ENCODE data around the gene LAD1. TPM values are rescaled to one million over a fixed set of nuclear protein-coding genes. Genes with fewer than 3 reads are reported as not detected.

Gene LAD1
- total and polyA plus RNA-seq, 9 of the 15 experiments (the other 6 are each of a cell fraction or from before 2014, with no cell fraction given) = 0.31 TPM; not detected in 8

DNA sequence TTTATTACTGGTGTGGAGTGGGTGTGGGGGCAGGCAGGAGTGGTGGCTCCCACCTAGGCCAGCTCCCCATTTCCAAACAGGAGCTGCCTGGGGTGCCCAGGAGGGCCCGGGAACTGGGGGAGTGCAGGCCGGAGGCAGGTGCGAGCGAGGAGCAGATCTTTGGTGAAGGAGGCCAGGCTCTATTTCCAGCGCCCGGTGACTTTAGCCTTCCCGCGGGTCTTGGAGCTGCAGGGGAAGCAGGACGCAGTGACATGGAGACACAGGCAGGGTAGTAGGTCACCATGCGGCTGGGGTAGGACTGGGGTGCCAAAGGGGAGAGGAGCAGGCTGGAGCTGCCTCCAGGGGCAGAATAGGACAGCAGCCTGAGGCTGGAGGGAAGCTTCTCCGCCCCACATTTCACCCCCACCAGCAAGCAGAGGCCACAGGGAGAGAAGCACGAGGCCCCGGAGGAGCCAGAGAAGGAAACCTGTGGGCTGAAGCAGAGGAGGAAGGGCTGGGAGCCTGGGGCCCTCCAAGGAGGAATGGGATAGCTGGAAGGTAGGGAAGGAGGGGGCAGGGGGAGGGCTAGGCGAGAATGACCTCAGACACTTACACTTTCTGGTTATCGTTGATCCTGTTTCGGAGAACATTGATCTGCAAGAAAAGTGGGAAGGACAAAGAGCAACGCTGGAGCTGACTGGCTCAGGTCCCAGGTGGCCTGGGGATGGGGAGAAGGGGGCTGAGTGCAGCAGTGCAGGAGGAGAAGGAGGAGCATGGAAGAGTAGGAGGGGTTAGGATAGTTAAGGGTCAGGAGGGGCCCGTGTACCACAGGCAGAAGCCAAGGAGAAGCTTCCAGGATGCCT lies 39.9 kb downstream of the LAD1 start (continued):
- TF ChIP-seq, protein P1, sequence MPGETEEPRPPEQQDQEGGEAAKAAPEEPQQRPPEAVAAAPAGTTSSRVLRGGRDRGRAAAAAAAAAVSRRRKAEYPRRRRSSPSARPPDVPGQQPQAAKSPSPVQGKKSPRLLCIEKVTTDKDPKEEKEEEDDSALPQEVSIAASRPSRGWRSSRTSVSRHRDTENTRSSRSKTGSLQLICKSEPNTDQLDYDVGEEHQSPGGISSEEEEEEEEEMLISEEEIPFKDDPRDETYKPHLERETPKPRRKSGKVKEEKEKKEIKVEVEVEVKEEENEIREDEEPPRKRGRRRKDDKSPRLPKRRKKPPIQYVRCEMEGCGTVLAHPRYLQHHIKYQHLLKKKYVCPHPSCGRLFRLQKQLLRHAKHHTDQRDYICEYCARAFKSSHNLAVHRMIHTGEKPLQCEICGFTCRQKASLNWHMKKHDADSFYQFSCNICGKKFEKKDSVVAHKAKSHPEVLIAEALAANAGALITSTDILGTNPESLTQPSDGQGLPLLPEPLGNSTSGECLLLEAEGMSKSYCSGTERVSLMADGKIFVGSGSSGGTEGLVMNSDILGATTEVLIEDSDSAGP (CRISPR knock-in tag; IDR thresholded peaks at IDR 0.05) = no peak
- no peak for TF ChIP-seq U2AF2 (optimal IDR thresholded peaks at IDR 0.05; ENCODE audit: low read depth, low read length)

DNA sequence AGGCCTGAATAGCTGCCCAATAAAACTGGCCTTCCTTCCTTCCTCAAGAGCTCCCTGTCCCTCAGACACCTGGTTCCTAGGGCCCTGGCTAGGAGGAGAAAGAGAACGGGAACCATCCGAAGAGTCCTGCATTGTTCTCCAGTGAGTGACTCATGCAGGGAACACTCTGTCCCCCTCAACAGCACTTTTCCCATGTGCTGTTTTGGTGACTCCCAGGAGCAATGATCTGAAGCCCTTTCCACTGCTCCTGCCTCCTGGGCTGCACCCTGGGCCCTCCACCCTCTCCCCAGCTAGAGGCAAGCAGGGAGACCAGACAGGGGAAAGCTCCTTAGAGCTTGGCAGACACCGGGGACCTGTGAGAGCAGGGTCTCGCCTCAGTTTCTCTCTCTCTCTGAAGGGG lies 40.5 kb downstream of the LAD1 start:
- in situ Hi-C loops (cut with MboI) (no loop called here), intact Hi-C loops (cut with micrococcal nuclease) (no loop called here)
- Histone ChIP-seq H3K4me3 (no peak overlapping the region), H3K9me1 (ENCODE audit: control insufficient read depth, insufficient read depth, low read length) (no peaks in the 10 kb centered on the region), H3K4me2 (ENCODE audit: insufficient read depth, low read length) (no peak overlapping the region), H4K20me1 (replicated peaks; ENCODE audit: control insufficient read depth, insufficient read depth, low read length) (peaks cover 21% of the 10 kb centered on the region; the same call in 1 of the 2 replicates), H3K9ac (ENCODE audit: insufficient read depth in 1 of 2, low read depth in 2 of 2, low read length in 2 of 2) (no peak overlapping the region), H3K79me2 (ENCODE audit: control insufficient read depth, insufficient read depth, low read length) (no peaks in the 10 kb centered on the region), H3K9me3 (replicated peaks; ENCODE audit: control insufficient read depth, insufficient read depth, low read depth, low read length) (no peaks in the 10 kb centered on the region), H2AFZ (ENCODE audit: low read depth, low read length) (no peak overlapping the region), H3K4me1 (replicated peaks in 1 of 2; ENCODE audit: control insufficient read depth in 2 of 2, insufficient read depth in 2 of 2, low read length in 2 of 2) (peaks cover 0 to 3% of the 10 kb centered on the region in 2 experiments; a peak in 1 of 5 replicates), H3K27ac (ENCODE audit: extremely low read depth, low read depth, low read length) (no peak overlapping the region), H3K27me3 (ENCODE audit: control insufficient read depth in 2 of 2, insufficient read depth in 2 of 2, low read length in 2 of 2) (peaks cover 0 to 61% of the 10 kb centered on the region in 2 experiments; a peak in 2 of 5 replicates), H3K36me3 (ENCODE audit: control insufficient read depth, insufficient read depth, low read length) (no peaks in the 10 kb centered on the region)
- CTCF ChIA-PET (ENCODE audit: low intra/inter-chr PET ratio) = interaction anchor here (5.2 kb wide), 1 partner anchor 104 kb away, joined by 60 read pairs; no protein-coding TSS in a partner anchor
- POLR2A ChIA-PET = interaction anchor here (0.6 to 0.7 kb wide), 4 partner anchors 46 to 665 kb away, joined by 3 read pairs; no protein-coding TSS in a partner anchor
- DNase-seq (ENCODE audit: extremely low read depth in 1 of 4, low spot score in 3 of 4) (no peak), FAIRE-seq (no peak), ATAC-seq (no peak)
- WGBS (ENCODE audit: insufficient coverage, low coverage, missing lambda C conversion rate) = 0% methylated on average over 4 of the region's 4 CpGs
- BruUV-seq (replicated peaks) = no TSS peak
- no peak for TF ChIP-seq PRMT5 (CRISPR knock-in tag; IDR thresholded peaks at IDR 0.05)
- TF ChIP-seq CXXC5 (CRISPR knock-in tag; IDR thresholded peaks at IDR 0.05) = no peak
- TF ChIP-seq, protein P2, sequence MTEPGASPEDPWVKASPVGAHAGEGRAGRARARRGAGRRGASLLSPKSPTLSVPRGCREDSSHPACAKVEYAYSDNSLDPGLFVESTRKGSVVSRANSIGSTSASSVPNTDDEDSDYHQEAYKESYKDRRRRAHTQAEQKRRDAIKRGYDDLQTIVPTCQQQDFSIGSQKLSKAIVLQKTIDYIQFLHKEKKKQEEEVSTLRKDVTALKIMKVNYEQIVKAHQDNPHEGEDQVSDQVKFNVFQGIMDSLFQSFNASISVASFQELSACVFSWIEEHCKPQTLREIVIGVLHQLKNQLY (CRISPR knock-in tag; conservative IDR thresholded peaks at IDR 0.05) = no peak
- TF ChIP-seq, protein P3, sequence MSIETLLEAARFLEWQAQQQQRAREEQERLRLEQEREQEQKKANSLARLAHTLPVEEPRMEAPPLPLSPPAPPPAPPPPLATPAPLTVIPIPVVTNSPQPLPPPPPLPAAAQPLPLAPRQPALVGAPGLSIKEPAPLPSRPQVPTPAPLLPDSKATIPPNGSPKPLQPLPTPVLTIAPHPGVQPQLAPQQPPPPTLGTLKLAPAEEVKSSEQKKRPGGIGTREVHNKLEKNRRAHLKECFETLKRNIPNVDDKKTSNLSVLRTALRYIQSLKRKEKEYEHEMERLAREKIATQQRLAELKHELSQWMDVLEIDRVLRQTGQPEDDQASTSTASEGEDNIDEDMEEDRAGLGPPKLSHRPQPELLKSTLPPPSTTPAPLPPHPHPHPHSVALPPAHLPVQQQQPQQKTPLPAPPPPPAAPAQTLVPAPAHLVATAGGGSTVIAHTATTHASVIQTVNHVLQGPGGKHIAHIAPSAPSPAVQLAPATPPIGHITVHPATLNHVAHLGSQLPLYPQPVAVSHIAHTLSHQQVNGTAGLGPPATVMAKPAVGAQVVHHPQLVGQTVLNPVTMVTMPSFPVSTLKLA (conservative IDR thresholded peaks at IDR 0.05) = no peak
- TF ChIP-seq, protein P4, sequence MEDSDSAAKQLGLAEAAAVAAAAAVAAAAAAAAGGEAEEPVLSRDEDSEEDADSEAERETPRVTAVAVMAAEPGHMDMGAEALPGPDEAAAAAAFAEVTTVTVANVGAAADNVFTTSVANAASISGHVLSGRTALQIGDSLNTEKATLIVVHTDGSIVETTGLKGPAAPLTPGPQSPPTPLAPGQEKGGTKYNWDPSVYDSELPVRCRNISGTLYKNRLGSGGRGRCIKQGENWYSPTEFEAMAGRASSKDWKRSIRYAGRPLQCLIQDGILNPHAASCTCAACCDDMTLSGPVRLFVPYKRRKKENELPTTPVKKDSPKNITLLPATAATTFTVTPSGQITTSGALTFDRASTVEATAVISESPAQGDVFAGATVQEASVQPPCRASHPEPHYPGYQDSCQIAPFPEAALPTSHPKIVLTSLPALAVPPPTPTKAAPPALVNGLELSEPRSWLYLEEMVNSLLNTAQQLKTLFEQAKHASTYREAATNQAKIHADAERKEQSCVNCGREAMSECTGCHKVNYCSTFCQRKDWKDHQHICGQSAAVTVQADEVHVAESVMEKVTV (CRISPR knock-in tag; IDR thresholded peaks at IDR 0.05) = no peak
- TF ChIP-seq ZNF282 (CRISPR knock-in tag; IDR thresholded peaks at IDR 0.05) = no peak
- no peak for TF ChIP-seq HMGN3 (IDR thresholded peaks at IDR 0.05; ENCODE audit: borderline replicate concordance, extremely low read depth, insufficient read length, low read depth, low read length)

All from K562 (cell line).